ENCODE data around the gene KRT39. TPM values are rescaled to one million over a fixed set of nuclear protein-coding genes. Genes with fewer than 3 reads are reported as not detected.

The KRT39 gene
- total RNA-seq, 1 donor from 2014 or later: not detected

GRCh38 chr17:40936437-40936971 is 30.2 kb downstream of the KRT39 start:
- H3K36me3 Mint-ChIP-seq (ENCODE audit: unreplicated experiment): no peaks in the 10 kb centered on the region
- no peaks in the 10 kb centered on the region for H3K27me3 Mint-ChIP-seq (ENCODE audit: unreplicated experiment)
- H3K4me1 Mint-ChIP-seq (ENCODE audit: low read depth, unreplicated experiment): no peaks in the 10 kb centered on the region
- no peak for DNase-seq
- no peak overlapping the region for H3K27ac Mint-ChIP-seq (ENCODE audit: unreplicated experiment)
- H3K4me3 Mint-ChIP-seq (ENCODE audit: unreplicated experiment): no peak overlapping the region
- no peaks in the 10 kb centered on the region for H3K9me3 Mint-ChIP-seq (ENCODE audit: unreplicated experiment)
- no peak for TF ChIP-seq CTCF (IDR thresholded peaks at IDR 0.05; ENCODE audit: partially characterized antibody, unreplicated experiment)

- Mint-ChIP-seq H3K9me3 (ENCODE audit: unreplicated experiment) (no peaks in the 10 kb centered on the region), H3K27ac (ENCODE audit: unreplicated experiment) (no peak overlapping the region), H3K36me3 (ENCODE audit: unreplicated experiment) (no peaks in the 10 kb centered on the region)
These were observed 31.1 kb downstream of the KRT39 start for GRCh38 chr17:40935624-40936023.

GRCh38 chr17:40932608-40933007 is 34.1 kb downstream of the KRT39 start:
- H3K4me3 Mint-ChIP-seq (ENCODE audit: unreplicated experiment): no peak overlapping the region
- no peaks in the 10 kb centered on the region for H3K36me3 Mint-ChIP-seq (ENCODE audit: unreplicated experiment)
- H3K4me1 Mint-ChIP-seq (ENCODE audit: low read depth, unreplicated experiment): no peaks in the 10 kb centered on the region
- H3K27me3 Mint-ChIP-seq (ENCODE audit: unreplicated experiment): peaks cover 1% of the 10 kb centered on the region
- H3K9me3 Mint-ChIP-seq (ENCODE audit: unreplicated experiment): peaks cover 1% of the 10 kb centered on the region
- no peak for DNase-seq
- no peak overlapping the region for H3K27ac Mint-ChIP-seq (ENCODE audit: unreplicated experiment)
- no peak for TF ChIP-seq CTCF (IDR thresholded peaks at IDR 0.05; ENCODE audit: partially characterized antibody, unreplicated experiment)

More at GRCh38 chr17:40935624-40936023, 31.1 kb downstream of the KRT39 start:
- no peak for DNase-seq
- Mint-ChIP-seq H3K27me3 (ENCODE audit: unreplicated experiment) (peaks cover 1% of the 10 kb centered on the region), H3K4me1 (ENCODE audit: low read depth, unreplicated experiment) (no peaks in the 10 kb centered on the region), H3K4me3 (ENCODE audit: unreplicated experiment) (no peak overlapping the region)
- no peak for TF ChIP-seq CTCF (IDR thresholded peaks at IDR 0.05; ENCODE audit: partially characterized antibody, unreplicated experiment)

- Mint-ChIP-seq H3K27me3 (ENCODE audit: unreplicated experiment) (peaks cover 1% of the 10 kb centered on the region), H3K27ac (ENCODE audit: unreplicated experiment) (no peak overlapping the region), H3K4me1 (ENCODE audit: low read depth, unreplicated experiment) (no peaks in the 10 kb centered on the region), H3K4me3 (ENCODE audit: unreplicated experiment) (no peak overlapping the region), H3K36me3 (ENCODE audit: unreplicated experiment) (no peaks in the 10 kb centered on the region), H3K9me3 (ENCODE audit: unreplicated experiment) (peaks cover 2% of the 10 kb centered on the region)
- DNase-seq: no peak
- TF ChIP-seq CTCF (IDR thresholded peaks at IDR 0.05; ENCODE audit: partially characterized antibody, unreplicated experiment): no peak
These were observed 35.4 kb downstream of the KRT39 start for GRCh38 chr17:40931311-40931710.

- Mint-ChIP-seq H3K36me3 (ENCODE audit: unreplicated experiment) (no peaks in the 10 kb centered on the region), H3K27me3 (ENCODE audit: unreplicated experiment) (peaks cover 1% of the 10 kb centered on the region), H3K4me3 (ENCODE audit: unreplicated experiment) (no peak overlapping the region), H3K27ac (ENCODE audit: unreplicated experiment) (no peak overlapping the region), H3K4me1 (ENCODE audit: low read depth, unreplicated experiment) (no peaks in the 10 kb centered on the region), H3K9me3 (ENCODE audit: unreplicated experiment) (peaks cover 2% of the 10 kb centered on the region)
- no peak for TF ChIP-seq CTCF (IDR thresholded peaks at IDR 0.05; ENCODE audit: partially characterized antibody, unreplicated experiment)
- DNase-seq: no peak
These were observed 40.4 kb downstream of the KRT39 start for GRCh38 chr17:40926341-40926740.

Data from glutamatergic neuron (in vitro differentiated cells).